GM12878 (cell line): ENCODE results near the gene ANAPC5. TPM values are rescaled to one million over a fixed set of nuclear protein-coding genes. Genes with fewer than 3 reads are reported as not detected.

Experiments
- ATAC-seq: fragments of 200-7000 bp; cut with Tn5 transposase; 3 replicates; pipeline ENCODE4 v1.9.1; 2020; ENCODE audit warnings: mild to moderate bottlenecking, moderate library complexity
- BruUV-seq: library from RNA; stranded (reverse); fragments of 400-500 nt; replicated peaks from 2 replicates; lab custom pipeline; 2021; lab: Mats Ljungman, UMichigan
- CTCF ChIA-PET: fragments of 300-600 bp; sonication (Branson Sonifier 250); formaldehyde crosslinking; extraction: SDS; loops from one replicate; lab custom pipeline; 2021; ENCODE audit warnings: inconsistent platforms; lab: Yijun Ruan, JAX
- POLR2A ChIA-PET: fragments of 350-600 bp; formaldehyde crosslinking; extraction: SDS; loops from one replicate; lab custom pipeline; 2021; ENCODE audit warnings: inconsistent platforms; lab: Charles Lee
- RAD21 ChIA-PET: fragments of 300-600 bp; sonication (Branson Sonifier 250); formaldehyde crosslinking; loops from one replicate; lab custom pipeline; 2023; ENCODE audit warnings: antibody characterized with exemption; ENCODE audit not compliant: unreplicated experiment; lab: Charles Lee
- SMC1A ChIA-PET: fragments of 300-600 bp; sonication (Branson Sonifier 250); formaldehyde crosslinking; loops from one replicate; lab custom pipeline; 2023; ENCODE audit not compliant: unreplicated experiment, uncharacterized antibody; lab: Charles Lee
- DNase-seq: peaks from one replicate; pipeline ENCODE4 v3.0.0-alpha.2; 2011; ENCODE audit warnings: low read depth, low spot score
- FAIRE-seq: peaks from 3 replicates; lab custom pipeline; 2011; peaks lifted over from hg19 to GRCh38; lab: Jason Lieb, UNC
- H2AFZ ChIP-seq: 2 replicates; pipeline ENCODE4 v1.6.0; 2011; ENCODE audit warnings: low read depth, low read length, control low read depth; ENCODE audit not compliant: control insufficient read depth
- H3K27ac ChIP-seq: 2 replicates; pipeline ENCODE4 v1.5.1; 2011; ENCODE audit warnings: control low read depth; ENCODE audit not compliant: control insufficient read depth, insufficient read depth
- H3K27me3 ChIP-seq, 2 experiments: replicated peaks in 1 of 2; 2 replicates each; pipeline versions ENCODE4 v1.6.0 to v1.6.1; 2011; ENCODE audit warnings: low read length in 1 of 2; ENCODE audit not compliant: control insufficient read depth in 2 of 2, insufficient read depth in 2 of 2
- H3K36me3 ChIP-seq, 2 experiments: 2 replicates each; pipeline ENCODE4 v1.5.1; 2011; ENCODE audit warnings: low read length in 1 of 2; ENCODE audit not compliant: control insufficient read depth in 2 of 2, insufficient read depth in 2 of 2
- H3K4me1 ChIP-seq: 2 replicates; pipeline ENCODE4 v1.6.1; 2011; ENCODE audit warnings: mild to moderate bottlenecking, low read length, moderate library complexity, mixed read lengths; ENCODE audit not compliant: control insufficient read depth, insufficient read depth
- H3K4me2 ChIP-seq: 2 replicates; pipeline ENCODE4 v1.6.0; 2011; ENCODE audit warnings: control low read depth; ENCODE audit not compliant: control insufficient read depth, insufficient read depth
- H3K4me3 ChIP-seq: fragments of 200-600 bp; sonication (generic); 2 replicates; pipeline ENCODE4 v1.5.1; 2016
- H3K79me2 ChIP-seq: 2 replicates; pipeline ENCODE4 v1.6.0; 2011; ENCODE audit warnings: low read length; ENCODE audit not compliant: control insufficient read depth, insufficient read depth
- H3K9ac ChIP-seq: 2 replicates; pipeline ENCODE4 v1.8.0; 2011; ENCODE audit warnings: low read length, control low read depth, mixed read lengths; ENCODE audit not compliant: control insufficient read depth, insufficient read depth
- H3K9me3 ChIP-seq: replicated peaks from 3 replicates; pipeline ENCODE4 v1.5.1; 2011; ENCODE audit warnings: mild to moderate bottlenecking, low read length; ENCODE audit not compliant: control insufficient read depth, insufficient read depth
- H4K20me1 ChIP-seq: 2 replicates; pipeline ENCODE4 v1.6.0; 2011; ENCODE audit not compliant: control insufficient read depth, insufficient read depth
- BACH1 ChIP-seq: fragments of 450-650 bp; IDR thresholded peaks from 2 replicates; pipeline ENCODE4 v1.6.1; 2017; ENCODE audit warnings: mild to moderate bottlenecking, borderline replicate concordance
- CHD2 ChIP-seq: IDR thresholded peaks from 2 replicates; pipeline ENCODE4 v1.6.1; 2011; ENCODE audit warnings: low read depth, low read length, improper control_type of control experiment, borderline replicate concordance
- HDAC2 ChIP-seq: fragments of 200-600 bp; sonication (generic); IDR thresholded peaks from 2 replicates; pipeline ENCODE4 v1.6.1; 2017
- NFYB ChIP-seq: IDR thresholded peaks from 2 replicates; pipeline ENCODE4 v1.6.1; 2011; ENCODE audit warnings: low read depth, mild to moderate bottlenecking, low read length, improper control_type of control experiment, moderate library complexity; ENCODE audit not compliant: insufficient read depth
- SUZ12 ChIP-seq: fragments of 200-600 bp; sonication (generic); IDR thresholded peaks from one replicate; pipeline ENCODE4 v1.6.1; 2018; ENCODE audit warnings: antibody characterized with exemption, mild to moderate bottlenecking; ENCODE audit not compliant: unreplicated experiment
- ZBTB40 ChIP-seq: fragments of 450-650 bp; IDR thresholded peaks from 2 replicates; pipeline ENCODE4 v1.6.1; 2016; ENCODE audit warnings: mild to moderate bottlenecking, moderate library complexity, borderline replicate concordance
- WGBS: methylation state at CpG from one replicate; pipeline ENCODE4 v1.1.6; 2016; ENCODE audit warnings: low lambda C conversion rate; ENCODE audit not compliant: insufficient replicate concordance, insufficient coverage; ENCODE audit errors: missing lambda C conversion rate; 5-methylcytosine and 5-hydroxymethylcytosine counted together
- in situ Hi-C: fragments of 300-500 bp; cut with MboI; formaldehyde crosslinking; loops from 9 replicates; pipeline ENCODE4 v1.14.3; 2018; ENCODE audit warnings: mixed read lengths
- intact Hi-C: fragments of 100-400 bp; cut with micrococcal nuclease; formaldehyde crosslinking; loops from one replicate; pipeline ENCODE4 v1.14.2; 2022; ENCODE audit not compliant: unreplicated experiment
- polyA plus RNA-seq, 11 experiments: library from polyadenylated mRNA; depleted of rRNA in 4 of 11; unstranded in 6 of 11; stranded (reverse) in 5 of 11; fragments of >200 nt; fragmentation: Nextera tagmentation in 4 of 11; fragmentation: Illumina TruSeq in 1 of 11; extraction: Ambion mirVana in 4 of 11; extraction: Trizol in 1 of 11; gene quantifications; 1 replicate in 1 of 11; 2 replicates in 10 of 11; pipeline versions ENCODE4 v1.2.1 to v1.2.3, GENCODE V29; 2011 to 2016; ENCODE audit warnings: inconsistent platforms in 2 of 11, missing spikeins in 2 of 11, low read depth in 1 of 11
- total RNA-seq, 4 experiments: library from RNA; depleted of rRNA in 3 of 4; stranded (reverse); fragments of >200 nt in 3 of 4; fragmentation: Illumina TruSeq in 1 of 4; extraction: Trizol in 1 of 4; gene quantifications; 2 replicates each; pipeline versions ENCODE4 v1.2.1 to v1.2.3, GENCODE V29; 2013 to 2021

ANAPC5 gene
- total and polyA plus RNA-seq, 10 of the 15 experiments (the other 5 are each of a cell fraction or from before 2014, with no cell fraction given): 102 to 227 (median 166) TPM

GRCh38 chr12:121260091-121260490, 92.1 kb downstream of the ANAPC5 start:
- CTCF ChIA-PET: interaction anchor here (0.9 to 1.4 kb wide), 2 partner anchors 28 to 46 kb away, joined by 3 to 4 read pairs; no protein-coding TSS in a partner anchor
- FAIRE-seq: no peak
- Histone ChIP-seq H2AFZ (no peak overlapping the region), H3K9ac (no peak overlapping the region), H3K27ac (no peak overlapping the region), H3K4me1 (peaks cover 5% of the 10 kb centered on the region), H3K27me3 (no peaks in the 10 kb centered on the region), H4K20me1 (no peaks in the 10 kb centered on the region), H3K4me3 (no peak overlapping the region), H3K79me2 (no peaks in the 10 kb centered on the region), H3K36me3 (peaks cover 10 to 15% of the 10 kb centered on the region in 2 experiments), H3K4me2 (no peak overlapping the region), H3K9me3 (no peaks in the 10 kb centered on the region)
- 62% methylated on average over 7 of the region's 7 CpGs for WGBS
- intact Hi-C loops (no loop called here), in situ Hi-C loops (no loop called here)
- SMC1A ChIA-PET: interaction anchor here (1.2 to 3.6 kb wide), 6 partner anchors 9 to 35 kb away, joined by 4 to 20 read pairs (median 8); no protein-coding TSS in a partner anchor
- POLR2A ChIA-PET: interaction anchor here (0.8 kb wide), 1 partner anchor 9 kb away, joined by 3 read pairs; no protein-coding TSS in a partner anchor
- DNase-seq: no peak
- TF ChIP-seq BACH1: no peak
- no peak for TF ChIP-seq NFYB
- TF ChIP-seq SUZ12: no peak
- no peak for TF ChIP-seq HDAC2
- no peak for TF ChIP-seq ZBTB40
- TF ChIP-seq CHD2: no peak
- RAD21 ChIA-PET: interaction anchor here (0.8 to 2.3 kb wide), 3 partner anchors 19 to 35 kb away, joined by 3 to 15 read pairs (median 4); partner anchors contain the start of gene CAMKK2
- no peak for ATAC-seq
- BruUV-seq: no TSS peak
